Duodenal mucosa (tissue), 2 donors: ENCODE results near the gene ZNF324B.
A peak's percentile ranks its signal among the peaks of the same experiment; 100 is the strongest.
"Not testable (repeated sequence)": the region's sequence is repeated elsewhere in the genome, so short reads cannot be mapped to it uniquely, and the experiment has no call there.

Experiments used
- H3K27ac ChIP-seq: one replicate; pipeline ENCODE4 v1.7.0; 2013; ENCODE audit warnings: low read depth, low read length
- H3K27me3 ChIP-seq, 2 donors: one replicate each; pipeline ENCODE4 v1.7.0; 2013; ENCODE audit warnings: low read length in 2 of 2, control low read depth in 1 of 2; ENCODE audit not compliant: insufficient read depth in 2 of 2, control insufficient read depth in 1 of 2
- H3K36me3 ChIP-seq, 2 donors: one replicate each; pipeline ENCODE4 v1.7.0; 2013; ENCODE audit warnings: low read length in 2 of 2, control low read depth in 1 of 2; ENCODE audit not compliant: insufficient read depth in 2 of 2, control insufficient read depth in 1 of 2
- H3K4me1 ChIP-seq, 2 donors: one replicate each; pipeline ENCODE4 v1.7.0; 2013; ENCODE audit warnings: low read length in 2 of 2, control low read depth in 1 of 2; ENCODE audit not compliant: insufficient read depth in 2 of 2, control insufficient read depth in 1 of 2
- H3K4me3 ChIP-seq, 2 donors: one replicate each; pipeline ENCODE4 v1.7.0; 2013; ENCODE audit warnings: low read length in 2 of 2, low read depth in 1 of 2
- H3K9ac ChIP-seq, 2 donors: one replicate each; pipeline ENCODE4 v1.7.0; 2013; ENCODE audit warnings: low read length in 2 of 2, low read depth in 1 of 2
- H3K9me3 ChIP-seq, 2 donors: one replicate each; pipeline ENCODE4 v1.7.0; 2013; ENCODE audit warnings: low read length in 2 of 2, control low read depth in 1 of 2; ENCODE audit not compliant: control insufficient read depth in 1 of 2

Gene ZNF324B

DNA sequence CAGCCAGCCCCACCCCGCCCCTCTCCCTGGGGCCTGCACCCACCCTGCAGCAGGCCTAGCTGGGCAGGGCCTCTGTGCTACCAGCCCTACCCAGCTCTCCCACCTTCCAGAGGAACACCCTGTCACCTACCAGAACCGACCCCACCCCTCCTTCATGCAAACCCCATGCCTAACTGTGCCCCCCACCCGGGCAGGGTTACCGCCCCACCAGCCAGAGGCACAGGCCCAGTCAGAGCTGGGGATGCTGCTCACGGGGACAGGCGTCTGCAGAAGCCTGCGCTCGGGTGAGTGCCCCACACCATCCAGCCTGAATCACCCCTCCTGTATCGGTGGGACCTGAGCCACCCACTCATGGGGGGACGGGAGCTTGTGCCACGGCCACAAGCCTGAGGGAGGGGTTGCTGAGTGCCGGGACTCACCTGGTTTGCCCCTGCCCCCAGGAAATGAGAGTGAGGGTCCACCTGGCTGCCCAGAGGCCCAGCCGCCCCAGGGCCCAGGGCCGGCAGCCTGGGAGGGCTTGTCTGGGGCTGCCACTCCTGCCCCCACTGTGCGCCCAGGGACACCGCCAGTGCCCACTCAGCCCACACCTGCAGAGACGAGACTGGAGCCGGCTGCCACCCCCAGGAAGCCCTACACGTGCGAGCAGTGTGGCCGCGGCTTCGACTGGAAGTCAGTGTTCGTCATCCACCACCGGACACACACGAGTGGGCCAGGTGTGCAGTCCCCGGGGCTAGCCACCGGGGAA is 28.5 kb downstream of the ZNF324B start:
- Histone ChIP-seq H3K27me3 (no peaks in the 10 kb centered on the region), H3K4me1 (peaks cover 12 to 14% of the 10 kb centered on the region in 2 donors), H3K9ac (no peak overlapping the region), H3K9me3 (no peaks in the 10 kb centered on the region), H3K4me3 (no peak overlapping the region), H3K27ac (no peak overlapping the region), H3K36me3 (peaks cover 0 to 13% of the 10 kb centered on the region in 2 donors)

DNA sequence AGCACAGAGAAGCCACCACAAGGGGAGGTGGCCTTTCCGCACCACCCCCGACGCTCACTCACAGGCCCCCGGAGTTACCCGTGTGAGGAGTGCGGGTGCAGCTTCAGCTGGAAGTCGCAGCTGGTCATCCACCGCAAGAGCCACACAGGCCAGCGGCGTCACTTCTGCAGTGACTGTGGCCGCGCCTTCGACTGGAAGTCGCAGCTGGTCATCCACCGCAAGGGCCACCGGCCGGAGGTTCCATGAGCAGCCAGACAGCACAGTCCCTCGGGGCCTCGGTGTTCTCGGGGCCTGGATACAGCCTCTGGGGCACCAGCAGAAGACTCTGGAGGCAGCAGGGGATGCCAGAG is 29.0 kb downstream of the ZNF324B start:
- Histone ChIP-seq H3K9me3 (no peaks in the 10 kb centered on the region), H3K4me1 (peaks cover 7 to 9% of the 10 kb centered on the region in 2 donors), H3K27me3 (no peaks in the 10 kb centered on the region), H3K4me3 (no peak overlapping the region), H3K27ac (no peak overlapping the region), H3K36me3 (peaks cover 0 to 13% of the 10 kb centered on the region in 2 donors), H3K9ac (no peak overlapping the region)

DNA sequence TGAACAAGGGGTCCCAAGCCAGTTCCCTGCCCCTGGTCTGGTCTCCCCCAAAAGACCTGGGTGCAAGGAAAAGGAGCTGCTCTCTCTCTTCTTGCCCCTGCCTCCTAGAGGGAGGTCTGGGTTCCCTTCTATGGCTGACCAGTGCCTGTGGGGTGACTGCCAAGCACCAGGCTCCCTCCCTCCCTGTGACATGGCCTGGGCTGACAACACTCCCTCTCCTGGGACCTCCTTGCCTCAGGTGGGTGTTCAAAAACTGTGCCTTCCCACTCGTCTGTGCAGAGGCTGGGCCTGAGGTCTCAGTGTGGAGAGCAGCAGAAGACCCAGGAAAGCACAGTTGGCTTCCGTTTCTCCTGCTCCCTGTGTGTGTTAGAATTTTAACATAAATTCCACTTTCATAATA is 29.4 kb downstream of the ZNF324B start:
- Histone ChIP-seq H3K4me1 (peaks cover 7 to 8% of the 10 kb centered on the region in 2 donors), H3K9me3 (no peaks in the 10 kb centered on the region), H3K36me3 (peaks cover 0 to 13% of the 10 kb centered on the region in 2 donors), H3K27me3 (no peaks in the 10 kb centered on the region), H3K9ac (no peak overlapping the region), H3K4me3 (no peak overlapping the region), H3K27ac (no peak overlapping the region)

DNA sequence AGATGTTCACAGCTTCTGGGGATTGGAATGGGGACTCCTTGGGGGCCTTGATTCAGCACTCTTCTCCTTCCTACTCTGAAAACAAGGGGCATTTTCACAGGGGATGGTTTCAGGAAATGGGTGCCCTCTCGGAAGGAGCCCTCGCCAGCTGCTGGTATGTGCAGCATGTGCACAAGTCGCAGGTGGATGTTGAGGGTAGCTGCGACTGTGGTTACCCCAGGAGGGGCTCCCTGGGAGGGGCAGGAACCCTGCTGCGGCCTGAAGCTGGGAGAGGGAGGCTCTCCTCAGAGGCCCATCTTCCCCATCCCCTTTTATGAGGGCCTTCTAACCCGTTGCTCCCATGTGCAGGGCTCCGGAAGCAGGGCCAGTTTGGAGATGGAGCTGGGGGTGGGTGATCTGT is 30.9 kb downstream of the ZNF324B start:
- Histone ChIP-seq H3K4me3 (no peak overlapping the region), H3K9me3 (no peaks in the 10 kb centered on the region), H3K27ac (no peak overlapping the region), H3K9ac (no peak overlapping the region), H3K36me3 (peaks cover 0 to 13% of the 10 kb centered on the region in 2 donors), H3K4me1 (no peaks in the 10 kb centered on the region), H3K27me3 (no peaks in the 10 kb centered on the region)

DNA sequence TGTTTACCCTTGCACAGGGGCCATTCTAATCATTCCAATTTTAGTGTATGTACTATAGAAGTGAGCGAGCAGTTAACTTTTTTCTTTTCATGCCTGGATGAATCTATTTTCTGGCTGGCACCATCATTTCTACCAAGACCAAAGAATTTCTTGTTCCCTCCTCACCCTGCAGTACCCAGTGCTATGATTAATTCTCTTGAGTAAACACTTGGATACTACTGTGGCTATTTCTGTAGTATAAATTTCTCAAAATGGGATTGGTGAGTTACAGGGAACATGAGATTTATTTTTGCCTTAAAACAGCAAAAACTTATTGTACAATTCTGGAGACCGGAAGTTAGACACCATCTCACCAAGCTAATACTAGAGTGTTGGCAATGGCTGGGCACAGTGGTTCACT is 32.4 kb downstream of the ZNF324B start:
- Histone ChIP-seq H3K9ac (no peak overlapping the region), H3K27ac (no peak overlapping the region), H3K36me3 (peaks cover 0 to 13% of the 10 kb centered on the region in 2 donors), H3K4me3 (no peak overlapping the region), H3K9me3 (no peaks in the 10 kb centered on the region), H3K27me3 (no peaks in the 10 kb centered on the region), H3K4me1 (no peaks in the 10 kb centered on the region)

DNA sequence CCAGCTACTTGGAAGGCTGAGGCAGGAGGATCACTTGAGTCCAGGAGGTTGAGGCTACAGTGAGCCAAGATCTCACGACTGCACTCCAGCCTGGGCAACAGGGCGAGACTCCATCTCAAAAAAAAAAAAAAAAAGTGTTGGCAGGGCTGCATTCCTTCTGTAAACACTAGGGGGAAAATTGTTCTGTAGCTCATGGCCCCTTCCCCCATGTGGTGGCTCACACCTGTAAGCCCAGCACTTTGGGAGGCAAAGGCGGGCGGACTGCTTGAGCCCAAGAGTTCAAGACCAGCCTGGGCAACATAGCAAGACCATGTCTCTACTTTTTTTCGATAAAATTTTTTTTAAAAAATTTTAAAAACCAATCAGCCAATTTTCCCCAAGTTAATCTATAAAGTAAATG is 32.9 kb downstream of the ZNF324B start:
- H3K4me1 ChIP-seq, H3K4me3 ChIP-seq, H3K9me3 ChIP-seq, H3K27ac ChIP-seq, H3K9ac ChIP-seq, H3K27me3 ChIP-seq: not testable (repeated sequence)
- H3K36me3 ChIP-seq: peaks cover 0 to 13% of the 10 kb centered on the region in 2 donors

DNA sequence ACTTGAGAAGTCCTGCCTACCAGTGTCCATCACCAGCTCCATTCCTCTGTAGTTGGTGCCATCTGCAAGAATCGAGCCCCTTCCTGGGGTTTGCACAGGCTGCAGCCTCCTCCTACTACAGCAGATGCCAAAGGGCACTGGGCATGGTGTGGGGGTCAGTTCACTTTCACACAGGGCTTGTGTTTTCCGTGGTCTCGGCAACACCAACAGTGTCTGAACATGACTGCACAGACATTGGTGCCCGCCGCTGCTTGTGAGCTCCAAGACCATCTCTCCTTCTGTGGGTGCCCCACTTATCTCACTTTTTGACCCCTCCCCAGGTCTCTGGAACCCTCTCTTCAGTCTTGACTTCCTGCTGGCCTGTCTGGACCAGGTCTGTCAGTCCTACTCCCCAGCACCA is 40.0 kb downstream of the ZNF324B start:
- H3K4me3 ChIP-seq: no peak overlapping the region
- no peaks in the 10 kb centered on the region for H3K4me1 ChIP-seq
- H3K36me3 ChIP-seq: no peaks in the 10 kb centered on the region
- H3K27ac ChIP-seq: no peak overlapping the region
- no peaks in the 10 kb centered on the region for H3K27me3 ChIP-seq
- no peak overlapping the region for H3K9ac ChIP-seq
- H3K9me3 ChIP-seq: no peaks in the 10 kb centered on the region

DNA sequence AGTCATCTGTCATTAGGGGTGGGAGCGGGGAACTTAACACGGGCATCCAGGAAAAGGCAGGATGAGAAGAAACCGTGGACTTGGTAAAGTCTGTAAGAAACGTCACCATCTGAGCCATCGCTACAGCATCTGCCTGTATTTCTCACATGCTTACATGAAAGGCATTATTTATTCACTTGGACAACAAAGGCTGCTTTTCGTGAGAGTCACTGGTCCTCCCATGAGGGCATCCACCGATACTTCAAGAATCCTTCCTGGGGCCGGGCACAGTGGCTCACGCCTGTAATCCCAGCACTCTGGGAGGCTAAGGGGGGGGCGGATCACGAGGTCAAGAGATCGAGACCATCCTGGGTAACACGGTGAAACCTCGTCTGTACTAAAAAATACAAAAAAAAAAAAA is 40.8 kb downstream of the ZNF324B start:
- no peak overlapping the region for H3K27ac ChIP-seq
- H3K4me1 ChIP-seq: no peaks in the 10 kb centered on the region
- H3K27me3 ChIP-seq: no peaks in the 10 kb centered on the region
- no peaks in the 10 kb centered on the region for H3K36me3 ChIP-seq
- no peaks in the 10 kb centered on the region for H3K9me3 ChIP-seq
- H3K4me3 ChIP-seq: no peak overlapping the region
- H3K9ac ChIP-seq: no peak overlapping the region

DNA sequence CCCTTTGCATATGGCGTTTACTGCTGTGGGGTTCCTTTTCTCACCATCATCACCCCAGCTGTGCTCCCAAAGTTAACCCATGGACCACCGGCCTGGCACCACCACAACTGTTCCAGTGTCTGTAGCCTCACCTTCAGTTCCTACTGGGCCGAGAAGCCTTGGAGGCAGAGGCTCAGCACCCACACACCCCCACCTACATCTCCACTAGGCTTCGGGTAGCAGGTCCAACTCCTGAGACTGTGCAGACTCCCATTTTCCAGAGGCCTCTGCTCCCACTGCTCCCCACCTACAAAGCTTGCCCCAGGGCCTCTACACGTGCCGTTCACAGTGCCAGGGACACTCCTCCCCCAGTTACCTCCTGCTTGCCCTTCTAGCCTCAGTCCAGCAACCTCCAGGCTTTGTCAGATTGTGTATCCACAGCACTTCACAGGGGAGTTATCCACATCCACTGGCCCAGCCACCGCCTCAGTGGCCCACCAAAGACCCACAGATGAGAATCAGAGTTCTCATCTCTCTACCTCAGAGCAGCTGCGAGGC is 46.3 kb downstream of the ZNF324B start:
- no peak overlapping the region for H3K27ac ChIP-seq
- H3K27me3 ChIP-seq: no peaks in the 10 kb centered on the region
- H3K9ac ChIP-seq: no peak overlapping the region
- H3K9me3 ChIP-seq: no peaks in the 10 kb centered on the region
- H3K4me1 ChIP-seq: peaks cover 8 to 17% of the 10 kb centered on the region in 2 donors
- no peaks in the 10 kb centered on the region for H3K36me3 ChIP-seq
- no peak overlapping the region for H3K4me3 ChIP-seq

DNA sequence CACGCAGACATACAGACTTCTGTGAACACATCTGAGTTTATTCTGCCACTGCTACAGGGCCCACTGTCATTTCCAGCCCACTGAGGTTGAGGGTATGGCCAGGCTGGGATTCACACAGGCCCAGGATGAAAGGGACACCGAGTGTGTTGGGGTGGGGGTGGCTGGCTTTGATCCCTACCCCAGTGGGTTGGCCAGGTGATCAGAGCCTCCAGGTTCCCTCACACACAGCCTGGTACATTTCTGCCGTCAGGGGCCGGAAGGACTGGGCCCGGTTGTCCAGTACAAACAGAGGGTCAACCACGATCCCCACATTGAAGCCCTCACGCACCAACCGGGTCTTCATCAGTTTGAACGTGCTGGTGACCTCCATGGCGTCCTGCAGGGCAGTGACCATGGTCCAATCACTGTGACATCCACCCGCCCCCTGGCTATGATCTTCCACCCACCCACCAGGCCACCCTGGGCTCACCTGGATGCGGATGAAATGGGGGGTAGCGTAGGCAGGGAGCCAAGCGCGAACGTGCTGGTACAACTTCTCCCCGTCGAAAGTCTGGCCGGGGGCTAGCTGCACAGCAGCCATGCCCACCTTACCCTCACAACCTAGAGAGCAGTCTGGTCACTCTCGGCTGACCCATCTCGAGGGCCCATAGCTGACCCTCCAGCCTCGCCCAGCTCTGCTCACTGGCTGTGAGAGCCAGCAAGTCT is 47.0 kb downstream of the ZNF324B start:
- Histone ChIP-seq H3K9me3 (no peaks in the 10 kb centered on the region), H3K9ac (no peak overlapping the region), H3K27ac (no peak overlapping the region), H3K4me3 (peak overlapping the region; percentile 57 to 69), H3K4me1 (peaks cover 8 to 17% of the 10 kb centered on the region in 2 donors), H3K36me3 (no peaks in the 10 kb centered on the region), H3K27me3 (no peaks in the 10 kb centered on the region)
